HL-60/S4 treated with phorbol 12-myristate 13-acetate at 8.2 ng/mL for 4 days and 3 days (cell line): ENCODE measurements around the gene PPM1K.
"Not testable (repeated sequence)": the region's sequence is repeated elsewhere in the genome, so short reads cannot be mapped to it uniquely, and the experiment has no call there.

Source experiments
- in situ Hi-C: fragments of 300-500 bp; cut with MboI; formaldehyde crosslinking; loops from 2 replicates; pipeline ENCODE4 v1.15.0; 2022; ENCODE audit warnings: low sequenced_read_pairs

The PPM1K gene

DNA sequence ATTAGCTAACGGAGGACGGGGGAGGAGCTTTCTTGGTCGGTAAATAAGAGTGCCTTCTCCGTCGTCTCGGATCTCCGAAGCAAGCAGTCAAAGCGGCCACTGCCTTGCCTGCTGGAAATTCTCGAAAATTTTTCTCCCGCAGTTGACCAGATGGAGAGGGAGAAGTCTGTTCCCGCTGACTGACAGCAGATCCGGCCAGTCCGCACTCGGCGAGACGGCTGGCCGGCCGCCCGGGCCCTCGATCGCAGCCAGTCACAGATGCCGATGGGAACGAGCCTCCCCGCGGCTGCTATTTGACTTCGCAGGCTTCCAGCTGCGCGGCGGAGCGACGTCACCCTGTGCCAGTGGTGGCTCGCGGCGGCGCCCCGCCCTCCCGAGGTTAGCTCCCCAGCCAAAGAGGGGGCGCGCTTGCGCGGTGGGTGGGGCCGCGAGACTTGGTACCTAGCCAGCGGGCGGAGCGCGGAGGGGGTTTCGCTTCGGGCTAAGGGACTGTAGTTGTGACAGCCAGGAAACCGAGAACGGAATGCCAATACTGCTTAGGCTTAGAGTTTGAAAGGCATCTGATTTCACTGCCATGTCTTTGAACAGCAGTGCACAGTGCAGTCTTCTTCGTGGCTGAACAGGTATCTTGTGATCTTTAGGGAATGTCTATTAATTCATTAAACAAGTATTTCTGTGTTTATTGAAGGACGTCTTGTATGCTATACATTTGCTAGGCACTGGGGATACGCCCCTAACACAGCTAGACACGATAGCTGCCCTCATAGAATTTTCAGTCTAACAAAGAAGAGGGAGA is at the start of gene PPM1K:
Gene PPM1K, minus strand, starts transcription at position 123 of the 796 bp plus-strand sequence. CDS start 5,978 bp downstream, outside the sequence.
- in situ Hi-C loops: no loop called here

DNA sequence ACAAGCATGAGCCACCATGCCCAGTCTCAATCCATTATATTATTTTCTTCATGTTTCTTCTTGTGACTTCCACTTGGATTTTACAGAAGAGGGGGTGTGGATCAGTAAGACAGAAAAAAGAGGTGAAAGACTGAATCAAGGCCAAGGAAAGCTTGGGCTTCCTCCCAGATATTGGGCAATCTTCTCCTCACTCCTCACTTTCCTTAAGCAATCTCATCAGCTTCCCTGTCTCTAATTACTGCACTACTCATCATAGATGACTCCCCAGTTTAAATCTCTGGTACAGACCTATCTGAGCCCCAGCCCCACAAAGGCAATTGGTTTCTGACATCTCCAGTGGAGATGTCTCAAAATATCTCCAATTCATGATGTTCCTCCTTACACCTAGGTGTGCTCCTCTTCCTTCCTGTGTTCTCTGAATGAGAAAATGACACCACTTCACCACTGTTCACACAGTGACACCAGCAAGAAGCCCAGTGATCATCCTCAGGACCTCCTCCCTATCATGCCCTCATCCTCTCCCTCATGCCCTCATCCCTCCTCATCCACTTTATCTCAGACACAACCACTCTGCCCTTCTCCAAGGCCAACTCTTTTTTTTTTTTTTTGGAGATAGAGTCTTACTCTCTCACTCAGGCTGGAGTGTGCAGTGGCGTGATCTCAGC is 49.5 kb upstream of the PPM1K start:
- in situ Hi-C loops: no loop called here

DNA sequence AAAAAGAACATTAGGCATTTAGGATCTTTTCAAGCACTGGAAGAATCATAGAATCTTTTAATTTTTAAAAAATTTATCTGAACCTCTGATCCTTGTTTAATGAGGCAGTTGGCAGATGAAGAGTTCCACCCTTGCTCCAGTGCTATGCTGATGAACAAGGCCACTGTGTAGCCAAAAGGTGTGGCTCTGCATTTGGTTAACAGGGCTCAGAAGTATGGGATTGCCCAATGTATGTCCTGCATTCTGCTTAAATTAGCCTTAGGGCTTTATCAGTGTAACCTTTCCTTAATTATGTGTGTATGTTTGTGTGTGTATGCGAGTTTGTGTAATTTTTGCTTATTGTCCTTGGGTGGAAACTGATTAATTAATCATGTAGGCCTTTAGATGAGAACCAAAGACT is 43.3 kb upstream of the PPM1K start:
- in situ Hi-C loops: no loop called here

DNA sequence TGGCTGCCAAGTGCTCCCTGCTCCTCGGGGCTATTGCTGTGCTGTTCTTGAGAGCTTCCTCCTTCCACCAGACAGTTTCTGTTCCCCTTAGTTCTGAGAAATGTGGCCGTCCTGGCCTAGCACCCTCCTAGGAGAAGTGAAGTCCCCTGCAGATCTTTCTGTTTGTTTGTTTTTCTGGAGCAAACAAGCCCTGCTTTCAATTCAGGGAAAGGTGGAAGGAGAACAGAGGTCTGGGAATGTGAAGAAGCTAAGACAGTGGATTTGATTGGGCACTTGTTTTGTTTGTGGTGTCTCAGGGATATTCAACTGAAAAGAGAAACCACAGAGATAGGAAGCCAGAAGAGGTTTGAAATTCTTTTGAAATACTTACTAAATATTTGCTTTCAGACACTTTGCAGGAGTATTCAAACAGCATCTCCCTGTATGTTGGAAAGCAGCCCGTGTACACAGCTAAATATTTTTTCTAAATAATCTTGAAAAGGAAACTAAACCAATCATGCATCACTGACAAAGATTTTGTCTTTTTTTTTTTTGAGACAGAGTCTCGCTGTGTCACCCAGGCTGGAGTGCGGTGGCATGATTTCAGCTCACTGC is 36.5 kb upstream of the PPM1K start:
- in situ Hi-C loops: no loop called here

DNA sequence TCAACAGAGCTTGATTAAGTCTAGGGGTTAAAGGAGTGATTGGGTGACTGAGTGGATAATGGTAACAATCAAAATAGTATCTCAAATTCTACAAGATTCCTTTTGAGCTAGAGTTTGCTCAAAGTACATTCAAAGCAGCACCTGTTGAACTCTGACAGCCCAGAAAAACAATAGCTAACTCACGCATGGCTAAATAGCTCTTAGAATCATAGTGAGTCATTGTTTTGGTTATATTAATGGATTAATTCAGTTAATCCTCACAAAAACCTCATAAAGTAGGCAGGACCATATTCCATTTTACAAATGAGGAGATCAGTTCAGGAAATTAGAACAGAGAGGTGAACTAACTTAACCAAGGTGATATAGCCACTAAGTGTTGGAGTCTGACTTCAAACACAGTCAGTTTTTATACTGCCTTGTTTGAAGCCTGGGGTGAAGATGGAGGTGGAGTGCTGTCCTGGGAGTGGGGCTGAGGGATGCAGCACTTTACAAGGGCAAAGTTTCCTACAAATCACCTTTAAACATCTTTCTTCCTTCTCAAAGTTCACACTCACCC is 35.9 kb upstream of the PPM1K start:
- in situ Hi-C loops: no loop called here

DNA sequence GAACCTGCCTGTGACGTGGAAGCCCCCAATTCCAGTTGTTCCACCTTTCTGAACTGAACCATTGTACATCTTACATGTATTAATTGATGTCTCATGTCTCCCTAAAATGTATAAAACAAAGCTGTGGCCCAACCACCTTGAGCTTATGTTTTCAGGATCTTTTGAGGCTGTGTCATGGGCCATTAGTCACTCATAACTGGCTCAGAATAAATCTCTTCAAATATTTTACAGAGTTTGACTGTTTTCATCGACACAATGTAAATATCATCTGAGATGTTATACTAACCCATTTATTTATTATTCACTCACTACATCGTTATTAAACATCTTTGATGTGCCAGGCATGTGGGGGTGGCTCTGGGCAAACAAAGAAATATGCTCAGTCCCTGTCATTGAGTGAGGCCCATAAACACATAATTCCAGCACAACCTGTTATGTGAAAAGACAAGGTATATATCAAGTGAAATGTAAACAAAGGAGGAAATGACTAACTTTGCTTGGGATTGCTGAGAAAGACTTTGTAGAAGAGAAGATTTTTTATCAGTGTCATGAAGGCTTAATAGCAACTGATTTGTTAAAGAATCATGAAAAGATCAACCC is 34.5 kb upstream of the PPM1K start:
- in situ Hi-C loops: no loop called here

DNA sequence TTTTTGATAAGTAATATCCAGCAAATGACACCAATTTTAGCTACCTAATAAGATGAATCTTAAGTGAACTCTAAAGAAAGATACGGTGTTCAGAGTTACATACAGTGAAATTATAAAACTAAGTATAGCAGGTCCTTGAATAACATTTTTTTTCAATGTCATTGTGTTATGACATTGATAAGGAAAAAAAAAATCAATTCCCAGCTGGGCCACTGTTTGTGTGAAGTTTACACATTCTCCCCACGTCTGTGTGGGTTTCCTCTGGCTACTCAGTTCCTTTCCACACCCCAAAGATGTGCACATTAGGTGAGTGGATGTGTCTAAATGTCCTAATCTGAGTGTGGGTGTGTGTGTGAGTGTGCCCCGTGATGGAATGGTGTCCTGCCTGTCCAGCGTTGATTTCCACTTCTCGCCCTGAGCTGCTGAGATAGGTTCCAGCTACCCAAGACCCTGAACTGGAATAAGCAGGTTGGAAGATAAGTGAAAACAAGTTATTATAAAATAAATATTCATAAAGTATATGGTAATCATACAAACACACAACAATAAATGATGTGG is 31.2 kb upstream of the PPM1K start:
- in situ Hi-C loops: no loop called here

DNA sequence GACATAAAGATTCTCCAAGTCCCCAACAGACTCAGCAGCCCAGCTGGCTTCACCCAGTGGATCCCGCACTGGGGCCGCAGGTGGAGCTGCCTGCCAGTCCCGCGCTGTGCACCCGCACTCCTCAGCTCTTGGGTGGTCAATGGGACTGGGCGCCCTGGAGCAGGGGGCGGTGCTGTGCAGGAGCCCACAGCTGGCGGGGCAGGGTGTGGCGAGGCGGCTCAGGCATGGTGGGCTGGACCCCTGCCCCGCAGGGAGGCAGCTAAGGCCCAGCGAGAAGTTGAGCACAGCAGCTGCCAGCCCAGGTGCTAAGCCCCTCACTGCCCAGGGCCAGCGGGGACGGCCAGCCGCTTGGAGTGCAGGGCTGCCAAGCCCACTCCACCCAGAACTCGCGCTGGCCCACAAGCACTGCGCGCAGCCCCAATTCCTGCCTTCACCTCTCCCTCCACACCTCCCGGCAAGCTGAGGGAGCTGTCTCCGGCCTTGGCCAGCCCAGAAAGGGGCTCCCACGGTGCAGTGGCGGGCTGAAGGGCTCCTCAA is 28.8 kb upstream of the PPM1K start:
- in situ Hi-C loops: not testable (repeated sequence)

DNA sequence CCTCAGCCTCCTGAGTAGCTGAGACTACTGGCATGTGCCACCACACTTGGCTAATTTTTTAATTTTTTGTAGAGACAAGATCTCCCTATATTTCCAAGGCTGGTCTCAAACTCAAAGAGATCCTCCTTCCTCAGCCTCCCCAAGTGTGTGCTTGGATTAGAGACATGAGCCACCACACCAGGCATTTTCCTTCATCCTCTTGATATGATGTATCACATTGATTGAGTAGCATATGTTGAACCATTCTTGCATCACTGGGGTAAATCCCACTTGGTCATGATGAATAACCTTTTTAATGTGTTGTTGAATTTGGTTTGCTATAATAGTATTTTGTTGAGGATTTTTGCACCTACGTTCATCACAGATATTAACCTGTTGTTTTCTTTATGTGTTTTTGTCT is 24.2 kb upstream of the PPM1K start:
- in situ Hi-C loops: no loop called here

DNA sequence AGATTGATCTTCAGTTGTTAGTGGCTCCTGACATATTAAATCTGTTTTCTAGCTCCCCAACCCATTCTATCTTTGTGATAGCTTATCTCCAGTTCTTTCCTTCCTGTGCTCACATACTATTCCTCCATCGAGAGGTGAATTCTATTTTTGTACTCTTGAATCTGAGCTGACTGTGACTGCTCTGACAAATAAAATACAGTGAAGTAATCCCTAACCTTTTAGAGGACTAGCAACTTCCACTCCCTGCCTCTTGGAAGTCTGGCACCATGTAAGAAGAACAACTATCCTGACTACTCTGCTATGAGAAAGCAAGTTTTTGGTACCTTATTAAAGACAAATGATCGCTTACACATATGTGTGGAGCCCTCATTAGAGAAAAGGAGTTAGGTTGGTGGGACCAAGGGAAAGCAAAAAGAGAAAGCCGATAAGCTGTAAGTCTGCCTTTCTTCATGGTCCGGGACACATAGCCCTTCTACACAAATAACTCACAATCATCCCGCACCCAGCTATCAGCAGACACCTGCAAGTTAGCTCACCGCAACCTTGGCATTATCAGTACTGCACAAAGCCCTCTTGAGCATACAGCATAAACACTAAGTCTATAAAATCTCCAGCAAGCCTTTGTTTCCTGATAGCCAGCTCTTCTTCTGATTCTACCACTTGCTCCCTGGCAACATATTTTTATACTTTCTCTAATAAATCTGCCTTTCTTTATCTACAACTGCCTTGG is 13.5 kb upstream of the PPM1K start:
- in situ Hi-C loops: no loop called here

DNA sequence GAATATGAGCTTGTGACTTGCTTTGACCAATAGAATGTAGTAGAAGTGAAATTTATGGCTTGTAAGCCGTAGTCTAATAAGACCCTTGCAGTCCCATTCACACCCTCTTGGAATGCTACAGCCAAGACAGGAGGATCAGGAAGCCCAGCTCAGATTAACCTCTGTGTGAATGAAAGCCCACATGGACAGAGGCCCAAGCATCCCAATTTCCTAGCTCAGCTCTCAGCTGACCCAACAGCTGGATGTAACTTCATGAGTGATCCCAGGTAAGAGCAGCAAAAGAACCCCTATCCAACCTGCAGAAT is 12.8 kb upstream of the PPM1K start:
- in situ Hi-C loops: no loop called here

DNA sequence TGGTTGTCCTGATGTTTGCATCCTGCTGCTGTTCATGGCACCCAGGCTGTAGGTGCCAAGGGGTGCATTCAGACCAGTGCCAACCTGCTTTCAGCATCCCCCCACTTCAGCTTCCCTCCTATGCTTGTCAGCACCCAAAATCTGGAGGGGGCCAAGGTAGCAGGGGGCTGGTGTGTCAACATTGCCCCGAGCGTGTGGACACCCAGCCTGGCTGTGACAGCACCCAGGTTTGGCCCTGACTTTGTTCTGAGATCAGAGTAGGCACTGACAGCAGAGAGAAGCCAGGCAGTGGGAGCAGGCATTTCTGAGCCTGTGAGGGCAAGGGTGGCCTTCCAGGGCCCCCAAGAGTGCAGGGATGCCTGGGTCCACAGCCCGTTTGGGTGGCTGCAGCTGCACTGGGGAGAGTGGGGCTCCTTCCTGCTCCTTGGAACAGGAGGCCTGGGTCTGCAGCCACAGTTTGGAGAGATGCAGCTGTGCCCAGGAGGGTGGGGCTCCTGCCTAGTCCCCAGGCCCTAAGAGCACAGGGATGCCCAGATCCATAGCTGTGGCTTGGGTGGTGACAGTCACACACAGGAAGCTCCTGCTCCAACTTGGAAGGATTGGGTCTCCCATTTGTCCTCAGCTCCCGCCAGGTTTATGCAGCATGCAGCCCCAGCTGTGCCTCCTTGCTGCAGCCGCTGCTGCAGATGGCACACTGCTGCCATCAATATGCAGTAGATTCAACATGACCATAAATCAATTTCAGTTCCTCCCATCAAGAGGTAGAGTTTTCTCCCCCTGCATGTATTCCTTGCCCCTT is 12.3 kb upstream of the PPM1K start:
- in situ Hi-C loops: no loop called here

DNA sequence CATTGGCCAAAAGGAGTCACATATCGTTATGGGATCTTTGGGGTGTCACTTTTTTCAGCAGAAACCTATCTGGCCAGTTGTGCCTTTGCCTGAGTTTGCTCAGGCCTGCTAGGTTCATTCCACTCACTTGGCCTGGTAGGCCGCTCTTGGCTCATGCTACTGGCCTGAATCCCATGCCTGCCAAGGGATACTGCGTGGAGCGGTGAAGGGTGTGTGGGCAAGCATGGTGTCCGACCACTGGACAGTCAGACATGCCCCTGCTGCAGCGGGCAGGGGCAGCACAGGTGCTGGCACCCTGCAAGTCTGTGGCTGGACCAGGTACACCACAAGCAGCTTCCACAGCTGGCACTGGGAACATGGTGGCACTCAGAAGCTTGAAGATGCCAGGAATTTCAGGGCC is 11.3 kb upstream of the PPM1K start:
- in situ Hi-C loops: no loop called here

DNA sequence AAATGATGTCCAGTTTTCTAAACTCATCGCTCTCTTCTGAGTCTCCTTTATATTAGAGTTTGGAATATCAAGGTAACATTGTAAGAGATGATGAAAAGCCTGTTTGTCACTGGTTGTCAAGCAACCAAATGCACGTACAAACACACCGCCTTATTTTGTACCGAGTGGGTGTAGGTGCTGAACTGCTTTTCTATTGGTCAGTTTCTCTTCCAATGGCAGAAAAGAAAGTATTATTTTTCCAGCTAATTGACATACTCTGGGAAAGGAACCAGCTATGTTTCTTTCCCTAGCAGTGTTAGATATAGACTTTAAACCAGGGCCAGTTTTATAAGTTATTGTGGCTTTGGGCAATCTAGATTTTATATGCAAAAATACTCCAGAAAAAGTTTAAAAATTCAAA is 6.6 kb upstream of the PPM1K start:
- in situ Hi-C loops: no loop called here

DNA sequence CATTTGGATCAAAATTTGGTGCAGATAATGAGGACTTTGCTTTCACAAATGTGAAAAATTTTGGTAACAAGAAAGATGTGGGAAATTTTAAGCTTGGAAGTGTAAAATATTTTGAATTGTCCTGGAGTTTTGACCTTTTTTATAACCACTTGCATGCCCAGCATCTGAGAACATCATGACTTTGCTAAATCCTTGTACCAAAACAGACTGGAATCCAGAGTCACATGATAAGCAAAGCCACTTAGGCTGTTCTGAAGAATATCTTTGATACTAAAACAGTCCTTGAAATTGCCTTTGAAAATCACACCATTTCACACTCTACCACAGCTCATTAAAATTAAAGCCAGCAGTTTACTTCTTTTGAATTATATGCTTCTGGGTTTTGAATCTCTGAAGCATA is 2.5 kb upstream of the PPM1K start:
- in situ Hi-C loops: no loop called here

DNA sequence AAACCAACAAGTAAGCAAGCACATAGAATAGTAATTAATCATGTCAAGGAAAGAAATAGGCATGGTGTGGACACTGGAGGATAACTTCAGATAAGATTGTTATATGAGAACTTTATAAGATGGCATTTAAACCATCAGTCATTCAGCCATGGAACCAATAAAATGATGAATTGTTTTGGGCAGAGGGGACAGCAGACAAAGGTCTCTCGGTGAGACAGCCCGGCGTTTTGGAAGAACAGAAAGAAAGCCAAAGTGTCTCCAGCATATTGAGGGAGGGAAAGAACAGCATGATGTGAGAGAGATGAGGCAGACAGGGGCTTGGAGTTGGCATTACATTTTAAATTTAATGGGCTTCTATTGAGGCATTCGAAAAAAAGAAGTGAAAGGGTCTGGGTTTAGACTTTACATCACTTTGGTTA is 883 bp upstream of the PPM1K start:
- in situ Hi-C loops: no loop called here

DNA sequence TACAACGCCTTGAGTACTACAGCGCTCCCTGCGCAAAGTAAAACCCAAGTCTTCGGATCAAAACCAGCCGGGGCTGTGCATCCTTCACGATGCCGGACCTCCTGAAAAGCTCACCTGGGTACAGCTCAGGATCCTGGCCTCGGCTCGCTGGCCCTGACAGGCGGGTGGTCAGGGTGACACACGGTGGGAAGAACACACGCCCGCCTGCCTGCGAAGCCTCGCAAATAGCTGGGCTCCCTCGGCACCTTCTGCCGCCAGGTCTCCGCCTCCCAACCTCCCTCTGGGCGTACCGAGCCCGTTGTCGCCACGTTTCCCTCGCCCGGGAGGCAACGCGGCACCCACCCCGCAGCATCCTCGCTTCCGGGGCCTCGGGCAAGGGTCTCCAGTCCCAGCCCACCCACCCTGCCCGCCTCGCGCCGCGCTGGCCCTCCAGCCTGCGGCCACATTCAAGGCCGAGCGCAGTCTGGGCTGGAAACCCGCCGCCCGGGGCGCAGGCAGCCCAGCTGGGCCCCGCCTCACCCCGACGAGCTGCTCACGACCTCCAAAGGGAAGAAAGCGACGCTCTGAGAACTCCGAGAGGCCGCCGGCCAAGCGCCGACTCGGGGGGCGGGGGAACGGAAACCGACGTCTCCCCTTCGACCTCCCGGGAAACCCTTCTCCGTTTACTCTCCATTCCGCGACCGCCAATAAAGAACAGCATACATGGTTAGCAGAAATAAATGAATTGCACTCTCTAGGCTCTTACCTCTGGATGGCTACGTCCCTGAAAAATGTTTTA is 511 bp downstream of the PPM1K start:
- in situ Hi-C loops: no loop called here

DNA sequence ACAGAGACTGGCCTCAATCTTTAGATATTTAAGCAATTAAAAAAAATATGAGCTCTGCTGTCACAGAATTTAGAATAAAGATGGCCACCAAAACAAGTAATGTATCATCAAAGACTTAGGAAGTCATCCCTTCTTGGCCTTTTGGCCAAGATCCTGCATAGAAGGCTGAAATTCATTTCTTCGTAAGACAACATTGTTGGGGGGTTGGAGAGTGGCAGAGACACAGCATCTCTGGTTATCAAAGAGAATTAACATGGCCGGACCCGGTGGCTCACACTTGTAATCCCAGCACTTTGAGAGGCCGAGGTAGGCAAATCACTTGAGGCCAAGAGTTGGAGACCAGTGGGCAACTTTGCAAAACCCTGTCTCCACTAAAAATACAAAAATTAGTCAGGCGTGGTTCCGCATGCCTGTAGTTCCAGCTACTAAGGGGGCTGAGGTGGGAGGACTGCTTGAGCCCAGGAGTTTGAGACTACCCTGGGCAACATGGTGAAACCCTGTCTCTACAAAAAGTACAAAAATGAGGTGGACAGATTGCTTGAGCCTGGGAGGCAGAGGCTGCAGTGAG is 4.0 kb downstream of the PPM1K start:
- in situ Hi-C loops: no loop called here
